CD4-positive, alpha-beta T cell (primary cell): ENCODE data around the gene WARS2. TPM values are rescaled to one million over a fixed set of nuclear protein-coding genes. Genes with fewer than 3 reads are reported as not detected.
"Not testable (repeated sequence)": the region's sequence is repeated elsewhere in the genome, so short reads cannot be mapped to it uniquely, and the experiment has no call there.

Experiments used
- ATAC-seq: fragments of 200-7000 bp; cut with Tn5 transposase; one replicate; pipeline ENCODE4 v1.10.0; 2022; ENCODE audit warnings: mild to moderate bottlenecking; ENCODE audit not compliant: poor library complexity
- CTCF ChIA-PET: fragments of 350-600 bp; sonication (Branson Sonifier 250); formaldehyde crosslinking; loops from one replicate; lab custom pipeline; 2021; ENCODE audit warnings: antibody characterized with exemption, inconsistent platforms; lab: Charles Lee
- POLR2A ChIA-PET: fragments of 350-600 bp; sonication (Branson Sonifier 250); formaldehyde crosslinking; loops from one replicate; lab custom pipeline; 2021; ENCODE audit warnings: antibody characterized with exemption, inconsistent platforms; lab: Charles Lee
- DNase-seq, 14 experiments: peaks; one replicate each; pipeline ENCODE4 v3.0.0-alpha.2; 2013 to 2020; ENCODE audit warnings: mixed read lengths in 2 of 14
- H3K27ac ChIP-seq, 2 donors: one replicate each; pipeline versions ENCODE4 v1.5.1 to v1.7.0; 2013; ENCODE audit warnings: low read length in 2 of 2, low read depth in 1 of 2, mild to moderate bottlenecking in 1 of 2
- H3K27me3 ChIP-seq, 2 experiments: 1 replicate in 1 of 2; 2 replicates in 1 of 2; pipeline versions ENCODE4 v1.6.1 to v1.7.0; 2013; ENCODE audit warnings: low read length in 2 of 2, control low read depth in 1 of 2, mild to moderate bottlenecking in 1 of 2, moderate library complexity in 1 of 2; ENCODE audit not compliant: insufficient read depth in 2 of 2, control insufficient read depth in 1 of 2
- H3K36me3 ChIP-seq: one replicate; pipeline ENCODE4 v1.6.1; 2013; ENCODE audit warnings: low read length, control low read depth; ENCODE audit not compliant: insufficient read depth
- H3K4me1 ChIP-seq: one replicate; pipeline ENCODE4 v1.6.1; 2013; ENCODE audit warnings: low read length, control low read depth; ENCODE audit not compliant: insufficient read depth
- H3K4me3 ChIP-seq: one replicate; pipeline ENCODE4 v1.5.1; 2013; ENCODE audit warnings: mild to moderate bottlenecking, low read length, moderate library complexity
- H3K9me3 ChIP-seq, 2 experiments: 1 replicate in 1 of 2; 2 replicates in 1 of 2; pipeline versions ENCODE4 v1.6.1 to v1.7.0; 2013; ENCODE audit warnings: low read length in 2 of 2, mild to moderate bottlenecking in 2 of 2, control low read depth in 1 of 2, moderate library complexity in 1 of 2; ENCODE audit not compliant: control insufficient read depth in 1 of 2, insufficient read depth in 1 of 2
- H3K27ac Mint-ChIP-seq: one replicate; pipeline ENCODE4 v1.8.0; 2020; ENCODE audit warnings: mixed read lengths
- H3K27me3 Mint-ChIP-seq: one replicate; pipeline ENCODE4 v1.8.0; 2021; ENCODE audit warnings: mixed read lengths
- H3K36me3 Mint-ChIP-seq: one replicate; pipeline ENCODE4 v1.8.0; 2021; ENCODE audit warnings: low read depth, mixed read lengths
- H3K4me1 Mint-ChIP-seq: one replicate; pipeline ENCODE4 v1.8.0; 2021; ENCODE audit warnings: low read depth, mixed read lengths
- H3K4me3 Mint-ChIP-seq: one replicate; pipeline ENCODE4 v1.8.0; 2020; ENCODE audit warnings: mild to moderate bottlenecking, mixed read lengths
- H3K9me3 Mint-ChIP-seq: one replicate; pipeline ENCODE4 v1.8.0; 2020; ENCODE audit warnings: mixed read lengths
- intact Hi-C, 2 experiments: fragments of 100-400 bp; cut with DNase I in 1 of 2; cut with micrococcal nuclease in 1 of 2; formaldehyde crosslinking; loops; one replicate each; pipeline versions ENCODE4 v1.15.1 to v1.9.0; 2023 to 2025; cut with DNase I, micrococcal nuclease
- total RNA-seq, 174 experiments: library from RNA in 2 of 174; stranded (reverse) in 2 of 174; gene quantifications; one replicate each; pipeline ENCODE4 v1.2.3 and lab custom pipeline; 2021 to 2026
- TF ChIP-seq, protein P1 (sequence below): fragments of 200-600 bp; IDR thresholded peaks from one replicate; pipeline ENCODE4 v1.8.0; 2022; ENCODE audit warnings: antibody characterized with exemption, mild to moderate bottlenecking

WARS2 gene
- total RNA-seq, 2 experiments from 2014 or later: 15.8 to 16.5 TPM

DNA sequence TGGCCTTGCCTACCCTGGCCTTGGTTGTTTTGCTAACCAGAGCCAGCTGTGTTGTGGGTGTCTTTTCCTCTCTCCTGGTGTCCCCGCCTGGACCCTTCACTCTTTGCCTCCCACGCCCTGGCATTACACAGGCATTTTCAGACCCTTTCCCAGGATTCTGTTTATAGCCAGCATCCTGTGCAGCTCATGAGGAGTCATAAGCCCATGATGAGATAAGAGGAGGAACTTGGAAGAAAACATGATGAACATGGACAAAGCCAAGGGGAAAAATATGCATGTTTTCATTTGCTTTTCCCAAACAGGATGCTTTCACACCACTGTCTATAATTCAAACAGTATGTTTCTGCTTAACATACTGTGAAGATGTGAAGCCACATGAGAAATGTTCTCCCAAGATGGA lies 18.7 kb upstream of the WARS2 start:
- intact Hi-C loops: no loop called here
- H3K4me3 ChIP-seq: no peak overlapping the region
- Mint-ChIP-seq H3K27ac (no peak overlapping the region), H3K4me3 (no peak overlapping the region), H3K27me3 (no peaks in the 10 kb centered on the region), H3K36me3 (peaks cover 91% of the 10 kb centered on the region), H3K4me1 (peaks cover 3% of the 10 kb centered on the region), H3K9me3 (no peaks in the 10 kb centered on the region)
- peaks cover 44% of the 10 kb centered on the region for H3K36me3 ChIP-seq
- POLR2A ChIA-PET: no interaction called here
- no peak for ATAC-seq
- CTCF ChIA-PET: no interaction called here
- no peaks in the 10 kb centered on the region for H3K9me3 ChIP-seq
- TF ChIP-seq, protein P1, sequence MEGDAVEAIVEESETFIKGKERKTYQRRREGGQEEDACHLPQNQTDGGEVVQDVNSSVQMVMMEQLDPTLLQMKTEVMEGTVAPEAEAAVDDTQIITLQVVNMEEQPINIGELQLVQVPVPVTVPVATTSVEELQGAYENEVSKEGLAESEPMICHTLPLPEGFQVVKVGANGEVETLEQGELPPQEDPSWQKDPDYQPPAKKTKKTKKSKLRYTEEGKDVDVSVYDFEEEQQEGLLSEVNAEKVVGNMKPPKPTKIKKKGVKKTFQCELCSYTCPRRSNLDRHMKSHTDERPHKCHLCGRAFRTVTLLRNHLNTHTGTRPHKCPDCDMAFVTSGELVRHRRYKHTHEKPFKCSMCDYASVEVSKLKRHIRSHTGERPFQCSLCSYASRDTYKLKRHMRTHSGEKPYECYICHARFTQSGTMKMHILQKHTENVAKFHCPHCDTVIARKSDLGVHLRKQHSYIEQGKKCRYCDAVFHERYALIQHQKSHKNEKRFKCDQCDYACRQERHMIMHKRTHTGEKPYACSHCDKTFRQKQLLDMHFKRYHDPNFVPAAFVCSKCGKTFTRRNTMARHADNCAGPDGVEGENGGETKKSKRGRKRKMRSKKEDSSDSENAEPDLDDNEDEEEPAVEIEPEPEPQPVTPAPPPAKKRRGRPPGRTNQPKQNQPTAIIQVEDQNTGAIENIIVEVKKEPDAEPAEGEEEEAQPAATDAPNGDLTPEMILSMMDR: no peak
- peaks cover 5% of the 10 kb centered on the region for H3K4me1 ChIP-seq
- no peak for DNase-seq
- no peak overlapping the region for H3K27ac ChIP-seq
- H3K27me3 ChIP-seq: no peaks in the 10 kb centered on the region

GRCh38 chr1:119156761-119157160 lies 16.3 kb upstream of the WARS2 start:
- H3K4me3 Mint-ChIP-seq, H3K27me3 Mint-ChIP-seq, H3K9me3 Mint-ChIP-seq, H3K4me1 Mint-ChIP-seq, H3K27ac Mint-ChIP-seq, H3K27ac ChIP-seq, ATAC-seq, intact Hi-C loops, H3K9me3 ChIP-seq, DNase-seq, H3K27me3 ChIP-seq, POLR2A ChIA-PET, H3K4me1 ChIP-seq, CTCF ChIA-PET, H3K4me3 ChIP-seq: not testable (repeated sequence)
- peaks cover 77% of the 10 kb centered on the region for H3K36me3 Mint-ChIP-seq
- H3K36me3 ChIP-seq: peaks cover 37% of the 10 kb centered on the region

GRCh38 chr1:119155069-119155468 lies 14.6 kb upstream of the WARS2 start:
- H3K27ac Mint-ChIP-seq, H3K9me3 Mint-ChIP-seq, H3K9me3 ChIP-seq, H3K4me3 ChIP-seq, intact Hi-C loops, H3K27ac ChIP-seq, DNase-seq, ATAC-seq, H3K4me3 Mint-ChIP-seq, POLR2A ChIA-PET, CTCF ChIA-PET, H3K4me1 Mint-ChIP-seq, H3K27me3 Mint-ChIP-seq, H3K4me1 ChIP-seq, H3K27me3 ChIP-seq: not testable (repeated sequence)
- peaks cover 74% of the 10 kb centered on the region for H3K36me3 Mint-ChIP-seq
- peaks cover 25% of the 10 kb centered on the region for H3K36me3 ChIP-seq

DNA sequence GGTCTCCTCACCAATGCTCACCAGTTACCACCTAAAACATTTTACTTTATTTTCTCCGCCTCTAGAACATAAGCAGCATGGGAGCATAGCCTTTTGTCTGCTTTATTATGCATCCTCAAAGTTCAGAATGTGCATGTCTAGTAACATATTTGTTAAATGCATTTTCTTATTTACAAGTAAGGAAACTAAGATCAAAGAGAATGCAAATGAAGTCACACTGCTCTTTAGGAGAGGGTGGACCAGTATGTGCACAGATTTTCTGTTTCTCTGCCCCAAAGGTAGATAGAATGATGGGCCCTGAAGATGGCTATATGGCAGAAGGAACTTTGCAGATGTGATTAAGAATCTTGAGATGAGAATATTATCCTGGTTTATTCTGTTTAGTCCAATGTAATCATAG lies 9.7 kb upstream of the WARS2 start:
- intact Hi-C loops: loop anchor here in 1 of 2 experiments (2.0 kb wide), 1 partner anchor 17 kb away; no protein-coding TSS in a partner anchor
- ATAC-seq: no peak
- H3K4me1 Mint-ChIP-seq: peaks cover 7% of the 10 kb centered on the region
- H3K9me3 Mint-ChIP-seq: no peaks in the 10 kb centered on the region
- POLR2A ChIA-PET: interaction anchor here (2.4 kb wide), 1 partner anchor 10 kb away, joined by 8 read pairs; the partner anchor contains the start of gene WARS2
- no peaks in the 10 kb centered on the region for H3K9me3 ChIP-seq
- H3K36me3 ChIP-seq: no peaks in the 10 kb centered on the region
- no peak overlapping the region for H3K4me3 Mint-ChIP-seq
- H3K4me1 ChIP-seq: no peaks in the 10 kb centered on the region
- TF ChIP-seq, protein P1: no peak
- no peaks in the 10 kb centered on the region for H3K27me3 Mint-ChIP-seq
- no peak overlapping the region for H3K27ac ChIP-seq
- H3K36me3 Mint-ChIP-seq: peaks cover 37% of the 10 kb centered on the region
- H3K4me3 ChIP-seq: no peak overlapping the region
- no peak for DNase-seq
- no peak overlapping the region for H3K27ac Mint-ChIP-seq
- H3K27me3 ChIP-seq: no peaks in the 10 kb centered on the region
- CTCF ChIA-PET: no interaction called here
